Omental fat pad (tissue), 4 donors: Measurements from ENCODE around the gene SH3GL2. TPM values are rescaled to one million over a fixed set of nuclear protein-coding genes. Genes with fewer than 3 reads are reported as not detected.

ENCODE experiments used
- ATAC-seq: fragments of 150-250 bp; one replicate; pipeline ENCODE4 v1.9.1; 2016; ENCODE audit warnings: mild to moderate bottlenecking, moderate library complexity; ENCODE audit not compliant: low FRiP score
- DNase-seq: peaks from one replicate; pipeline ENCODE4 v3.0.0-alpha.2; 2019; ENCODE audit warnings: low spot score
- total RNA-seq, 4 donors: library from RNA; depleted of rRNA; stranded (reverse); fragments of >200 nt; gene quantifications; one replicate each; pipeline ENCODE4 v1.1.0, GENCODE V29; 2016
- TF ChIP-seq, protein P1 (sequence below), 3 donors: fragments of 450-650 bp; IDR thresholded peaks; one replicate each; pipeline ENCODE4 v1.5.1; 2016 to 2017; ENCODE audit warnings: antibody characterized with exemption in 3 of 3, mild to moderate bottlenecking in 3 of 3, moderate library complexity in 2 of 3

SH3GL2 gene
- total RNA-seq, 4 donors from 2014 or later: 0.24 to 0.56 TPM; not detected in 2

GRCh38 chr9:17555362-17556054, 23.4 kb upstream of the SH3GL2 start:
- DNase-seq (no peak), ATAC-seq (no peak)
- TF ChIP-seq, protein P1, sequence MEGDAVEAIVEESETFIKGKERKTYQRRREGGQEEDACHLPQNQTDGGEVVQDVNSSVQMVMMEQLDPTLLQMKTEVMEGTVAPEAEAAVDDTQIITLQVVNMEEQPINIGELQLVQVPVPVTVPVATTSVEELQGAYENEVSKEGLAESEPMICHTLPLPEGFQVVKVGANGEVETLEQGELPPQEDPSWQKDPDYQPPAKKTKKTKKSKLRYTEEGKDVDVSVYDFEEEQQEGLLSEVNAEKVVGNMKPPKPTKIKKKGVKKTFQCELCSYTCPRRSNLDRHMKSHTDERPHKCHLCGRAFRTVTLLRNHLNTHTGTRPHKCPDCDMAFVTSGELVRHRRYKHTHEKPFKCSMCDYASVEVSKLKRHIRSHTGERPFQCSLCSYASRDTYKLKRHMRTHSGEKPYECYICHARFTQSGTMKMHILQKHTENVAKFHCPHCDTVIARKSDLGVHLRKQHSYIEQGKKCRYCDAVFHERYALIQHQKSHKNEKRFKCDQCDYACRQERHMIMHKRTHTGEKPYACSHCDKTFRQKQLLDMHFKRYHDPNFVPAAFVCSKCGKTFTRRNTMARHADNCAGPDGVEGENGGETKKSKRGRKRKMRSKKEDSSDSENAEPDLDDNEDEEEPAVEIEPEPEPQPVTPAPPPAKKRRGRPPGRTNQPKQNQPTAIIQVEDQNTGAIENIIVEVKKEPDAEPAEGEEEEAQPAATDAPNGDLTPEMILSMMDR (IDR thresholded peaks at IDR 0.05): no peak

DNA sequence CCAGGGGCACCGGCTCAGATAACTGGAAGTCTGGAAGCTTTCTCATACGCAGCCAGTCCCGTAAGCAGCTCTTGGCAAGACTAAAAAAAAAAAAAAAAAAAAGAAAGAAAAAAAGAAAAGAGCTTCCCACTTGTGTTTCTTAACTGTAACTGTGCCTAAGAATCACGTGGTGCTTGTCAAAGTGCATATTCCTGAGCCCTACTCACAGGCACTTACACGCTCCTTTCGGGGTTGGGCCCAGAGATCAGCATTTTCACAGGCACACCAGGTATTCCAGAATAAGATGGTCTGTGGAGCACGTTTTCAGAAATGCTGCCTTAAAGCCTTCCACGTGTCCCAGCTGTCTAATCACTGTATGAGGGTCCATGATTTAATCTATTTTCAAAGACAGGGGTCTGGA, 22.6 kb upstream of the SH3GL2 start:
- no peak for DNase-seq
- ATAC-seq: no peak
- TF ChIP-seq, protein P1 (IDR thresholded peaks at IDR 0.05): no peak

- ATAC-seq (no peak), DNase-seq (no peak)
- TF ChIP-seq, protein P1 (IDR thresholded peaks at IDR 0.05): no peak
These were observed 21.9 kb upstream of the SH3GL2 start for GRCh38 chr9:17556935-17557334.

DNA sequence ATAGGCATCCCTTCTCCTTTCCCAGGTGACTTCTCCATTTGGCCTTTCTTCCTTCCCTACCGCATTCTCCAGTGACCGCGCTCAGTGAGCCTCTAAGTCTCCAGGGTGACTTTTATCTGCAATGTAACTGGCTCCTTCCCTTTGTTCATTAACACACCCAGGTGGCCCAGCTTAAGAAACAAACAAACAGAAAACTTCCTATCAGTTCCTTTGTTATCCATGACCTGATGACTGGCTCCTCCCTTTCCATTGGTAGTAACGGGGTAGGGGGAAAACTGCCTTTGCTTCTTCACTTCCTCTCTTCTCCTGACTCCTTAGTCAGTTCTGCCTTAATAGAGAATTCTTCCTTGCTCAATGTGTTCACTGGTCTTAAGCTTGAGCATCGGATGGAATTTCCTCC, 7.0 kb upstream of the SH3GL2 start:
- TF ChIP-seq, protein P1 (IDR thresholded peaks at IDR 0.05): no peak
- DNase-seq (no peak), ATAC-seq (no peak)

- ATAC-seq: no peak
- TF ChIP-seq, protein P1 (IDR thresholded peaks at IDR 0.05): no peak
- DNase-seq: no peak
These were observed 4.5 kb upstream of the SH3GL2 start for GRCh38 chr9:17574342-17574741.

DNA sequence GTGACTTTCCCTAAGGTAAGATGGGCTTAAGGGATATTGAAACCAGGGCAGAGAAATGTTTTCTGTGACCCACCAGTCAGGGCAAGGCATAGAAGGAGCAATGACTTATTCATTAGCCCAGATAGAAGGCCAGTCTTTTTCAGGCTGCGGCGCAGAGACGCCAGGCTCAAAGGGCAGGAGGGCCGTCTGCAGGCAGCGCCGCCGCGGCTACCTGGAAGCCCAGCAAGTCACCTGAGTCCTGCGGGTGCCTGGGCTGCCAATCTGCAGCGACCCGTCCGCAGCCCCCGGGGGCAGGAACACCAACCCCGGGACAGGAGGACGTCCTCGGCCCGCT, 322 bp upstream of the SH3GL2 start:
- DNase-seq: no peak
- TF ChIP-seq, protein P1 (IDR thresholded peaks at IDR 0.05): no peak
- ATAC-seq: peak; percentile 4

DNA sequence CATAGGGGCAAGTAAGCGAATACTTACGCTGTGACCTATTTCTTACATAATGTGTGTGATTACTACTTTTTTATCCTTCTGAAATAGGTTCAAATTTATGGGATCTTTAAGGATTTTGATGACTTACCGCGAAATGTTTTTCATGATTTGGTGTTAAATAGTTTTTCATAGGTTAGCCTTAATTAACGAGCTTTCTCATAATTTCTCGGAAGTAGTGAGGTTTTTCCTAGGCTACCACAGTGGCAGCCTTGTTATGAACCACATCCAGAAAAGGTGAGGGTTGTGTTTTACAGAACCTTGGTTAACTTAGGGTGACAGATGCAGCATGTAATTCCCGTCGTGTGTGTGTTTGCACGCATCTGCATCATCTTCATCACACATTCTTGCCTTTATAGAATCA, 1.3 kb downstream of the SH3GL2 start:
- DNase-seq (no peak), ATAC-seq (no peak)
- TF ChIP-seq, protein P1 (IDR thresholded peaks at IDR 0.05): no peak
